Esophagus muscularis mucosa (tissue), 4 donors: ENCODE measurements around the gene ULK2. TPM values are rescaled to one million over a fixed set of nuclear protein-coding genes. Genes with fewer than 3 reads are reported as not detected.

ENCODE experiments used
- DNase-seq: peaks from one replicate; pipeline ENCODE4 v3.0.0-alpha.2; 2017; ENCODE audit errors: extremely low spot score
- H3K27ac ChIP-seq, 4 donors: fragments of 200-600 bp; sonication (generic); replicated peaks in 1 of 4; 1 replicate in 3 of 4; 2 replicates in 1 of 4; pipeline ENCODE4 v1.5.1; 2016 to 2019; ENCODE audit warnings: mild to moderate bottlenecking in 1 of 4
- H3K27me3 ChIP-seq, 4 donors: fragments of 200-600 bp; sonication (generic); one replicate each; pipeline versions ENCODE4 v1.5.1 to v1.6.0; 2016 to 2019
- H3K36me3 ChIP-seq, 4 donors: fragments of 200-600 bp; sonication (generic); one replicate each; pipeline ENCODE4 v1.5.1; 2016 to 2019
- H3K4me1 ChIP-seq, 4 donors: fragments of 200-600 bp; sonication (generic); one replicate each; pipeline ENCODE4 v1.5.1; 2016 to 2019
- H3K4me3 ChIP-seq, 4 donors: fragments of 200-600 bp; sonication (generic); 1 replicate in 2 of 4; 2 replicates in 2 of 4; pipeline ENCODE4 v1.5.1; 2016 to 2019; ENCODE audit warnings: mild to moderate bottlenecking in 4 of 4, moderate library complexity in 1 of 4
- H3K9me3 ChIP-seq, 4 donors: fragments of 200-600 bp; sonication (generic); 1 replicate in 3 of 4; 2 replicates in 1 of 4; pipeline ENCODE4 v1.5.1; 2016 to 2019
- CTCF ChIP-seq, 3 experiments: fragments of 200-600 bp in 2 of 3; fragments of 450-650 bp in 1 of 3; sonication (generic) in 2 of 3; IDR thresholded peaks; one replicate each; pipeline ENCODE4 v1.5.1; 2017 to 2019; ENCODE audit warnings: antibody characterized with exemption in 3 of 3, mild to moderate bottlenecking in 2 of 3, moderate library complexity in 1 of 3
- EP300 ChIP-seq: sonication (generic); formaldehyde crosslinking; IDR thresholded peaks from one replicate; pipeline ENCODE4 v1.6.1; 2017; ENCODE audit warnings: antibody characterized with exemption
- POLR2A ChIP-seq: fragments of 450-650 bp; IDR thresholded peaks from one replicate; pipeline ENCODE4 v1.6.1; 2017; ENCODE audit warnings: antibody characterized with exemption, moderate library complexity, mild to moderate bottlenecking, low read depth
- POLR2AphosphoS5 ChIP-seq, 2 donors: sonication (generic); formaldehyde crosslinking; IDR thresholded peaks; one replicate each; pipeline ENCODE4 v1.6.1; 2017; ENCODE audit warnings: antibody characterized with exemption in 2 of 2
- WGBS: methylation state at CpG from one replicate; pipeline ENCODE4 v1.1.5; 2018; 5-methylcytosine and 5-hydroxymethylcytosine counted together
- intact Hi-C: fragments of 100-400 bp; cut with DNase I; formaldehyde crosslinking; loops from one replicate; pipeline ENCODE4 v1.15.1; 2023
- small RNA-seq, 3 donors: library from RNA; depleted of rRNA; stranded (forward); fragments of <200 nt; gene quantifications; one replicate each; pipeline ENCODE3, GENCODE V24; 2016
- total RNA-seq, 4 donors: library from RNA; depleted of rRNA; stranded (reverse); fragments of >200 nt; gene quantifications; one replicate each; pipeline versions ENCODE4 v1.1.0 to v1.2.1, GENCODE V29; 2016

The ULK2 gene
- total RNA-seq, 4 donors from 2014 or later: 27.8 to 59.0 (median 43.1) TPM

GRCh38 chr17:19724501-19725420, 143.0 kb downstream of the ULK2 start:
- Histone ChIP-seq H3K4me1 (peaks cover 39 to 62% (median 53%) of the 10 kb centered on the region in 4 donors), H3K27me3 (no peaks in the 10 kb centered on the region), H3K27ac (peak overlapping the region; percentile 61 to 83 (median 66)), H3K36me3 (no peaks in the 10 kb centered on the region), H3K9me3 (no peaks in the 10 kb centered on the region), H3K4me3 (peak overlapping the region; percentile 47 to 53 (median 50))
- intact Hi-C loops: loop anchor here (5.0 kb wide), 1 partner anchor 77 kb away; the partner anchor contains the start of gene ALDH3A2
- no peak for DNase-seq
- no peak for TF ChIP-seq EP300
- peak in 1 of 2 donors; percentile 38 for TF ChIP-seq POLR2AphosphoS5 (IDR thresholded peaks at IDR 0.05)
- WGBS: 44% methylated on average over 31 of the region's 55 CpGs

- Histone ChIP-seq H3K4me1 (peaks cover 33 to 54% (median 50%) of the 10 kb centered on the region in 4 donors), H3K4me3 (peak overlapping the region in 3 of 4 donors; percentile 47 to 53 (median 48)), H3K36me3 (no peaks in the 10 kb centered on the region), H3K27ac (peak overlapping the region in 3 of 4 donors; percentile 63 to 83 (median 69)), H3K27me3 (no peaks in the 10 kb centered on the region), H3K9me3 (no peaks in the 10 kb centered on the region)
- WGBS: 100% methylated on average over 1 of the region's 1 CpG
- no peak for DNase-seq
- TF ChIP-seq POLR2AphosphoS5 (IDR thresholded peaks at IDR 0.05) (no peak), CTCF (IDR thresholded peaks at IDR 0.05) (no peak), EP300 (no peak), POLR2A (no peak)
- intact Hi-C loops: no loop called here
Observed at GRCh38 chr17:19723964-19724363, 143.8 kb downstream of the ULK2 start.

Small RNA genes within 50 kb of the gene (small RNA-seq; reads per million reads assigned to genes)
- 0 reads per million in 3 donors for gene AC015726.2

Other genes starting within 250 kb of the ULK2 start
- gene ALDH3A2, start 219.2 kb downstream of the ULK2 start, total RNA-seq: 100 to 1,000 TPM; 104 to 182 (median 115) TPM
- gene SLC47A2, start 151.4 kb downstream of the ULK2 start, total RNA-seq: not detected
- gene ALDH3A1, start 119.6 kb downstream of the ULK2 start, total RNA-seq: 1 to 10 TPM in 1 of 4 donors, under 1 TPM in 2, not detected in 1; 0.17 to 1.9 (median 0.42) TPM
- gene AKAP10, start 109.9 kb upstream of the ULK2 start, total RNA-seq: 10 to 100 TPM; 19.5 to 27.2 (median 23.2) TPM
- 10 to 100 TPM; 16.7 to 28.8 (median 24.7) TPM for gene SPECC1, start 141.4 kb upstream of the ULK2 start, total RNA-seq